SHP77 (cell line): ENCODE data around the gene CSRP1.
A peak's percentile ranks its signal among the peaks of the same experiment; 100 is the strongest.

ENCODE experiments used
- DNase-seq, 2 experiments: peaks; one replicate each; lab custom pipeline; 2025; lab: John Stamatoyannopoulos, UW

Gene CSRP1

DNA sequence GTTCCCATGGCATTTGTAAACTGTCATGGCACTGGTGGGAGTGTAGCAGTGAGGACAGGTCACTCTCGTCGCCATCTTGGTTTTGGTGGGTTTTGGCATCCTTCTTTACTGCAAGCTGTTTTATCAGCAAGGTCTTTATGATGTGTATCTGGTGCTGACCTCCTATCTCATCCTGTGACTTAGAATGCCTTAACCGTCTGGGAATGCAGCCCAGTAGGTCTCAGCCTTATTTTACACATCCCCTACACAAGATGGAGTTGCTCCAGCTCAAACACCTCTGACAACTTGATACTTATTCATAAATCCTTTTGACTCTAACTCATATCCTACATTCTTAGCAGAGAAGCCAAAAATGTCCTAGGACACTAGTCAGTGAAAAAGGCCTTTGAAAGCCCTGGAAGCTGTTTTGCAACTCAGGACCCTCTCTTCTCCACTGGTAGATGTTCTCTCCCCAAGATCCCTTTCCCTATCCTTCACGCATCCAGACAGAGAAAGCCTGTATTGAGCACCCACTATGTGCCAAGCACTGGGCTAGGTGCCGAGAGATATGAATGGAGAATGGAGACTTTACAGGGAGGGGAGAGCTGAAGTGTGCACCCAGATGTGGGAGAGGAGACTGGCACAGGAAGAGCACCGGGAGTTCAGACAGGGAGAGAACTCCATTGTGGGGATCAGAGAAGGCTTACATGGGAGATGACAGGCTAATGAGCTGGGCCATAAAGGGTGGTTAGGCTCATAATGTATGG is 6.7 kb upstream of the CSRP1 start:
- DNase-seq = no peak

DNA sequence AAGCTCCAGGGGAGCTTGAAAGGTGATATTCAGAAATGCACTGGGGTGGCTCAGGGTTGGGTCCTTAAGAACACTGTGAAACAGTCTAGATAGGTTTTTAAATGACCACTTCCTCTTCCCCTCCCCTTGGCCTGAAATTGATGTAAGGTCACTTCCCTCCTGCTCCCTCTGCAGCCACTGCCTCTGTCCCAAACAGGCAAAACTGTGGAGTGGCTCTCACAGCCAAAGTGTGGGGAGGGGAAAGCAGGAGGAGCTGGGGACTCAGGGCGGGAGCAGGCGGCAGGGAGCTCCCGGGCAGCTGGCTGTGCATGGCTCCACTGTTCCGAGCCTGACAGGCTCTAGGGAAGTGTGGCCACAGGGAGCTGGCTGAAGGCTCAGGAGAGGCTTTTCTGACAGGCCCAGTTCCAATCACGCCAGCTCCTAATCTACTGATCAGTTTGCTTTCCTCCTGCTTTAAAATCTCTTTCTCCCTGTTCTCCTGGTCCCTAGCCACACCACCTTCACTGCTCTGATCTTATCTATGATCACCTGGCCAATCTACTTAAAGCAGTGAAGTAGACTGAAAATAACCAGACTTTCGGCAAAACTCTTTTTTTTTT is 5.1 kb upstream of the CSRP1 start:
- DNase-seq = peak; percentile 26 to 52

DNA sequence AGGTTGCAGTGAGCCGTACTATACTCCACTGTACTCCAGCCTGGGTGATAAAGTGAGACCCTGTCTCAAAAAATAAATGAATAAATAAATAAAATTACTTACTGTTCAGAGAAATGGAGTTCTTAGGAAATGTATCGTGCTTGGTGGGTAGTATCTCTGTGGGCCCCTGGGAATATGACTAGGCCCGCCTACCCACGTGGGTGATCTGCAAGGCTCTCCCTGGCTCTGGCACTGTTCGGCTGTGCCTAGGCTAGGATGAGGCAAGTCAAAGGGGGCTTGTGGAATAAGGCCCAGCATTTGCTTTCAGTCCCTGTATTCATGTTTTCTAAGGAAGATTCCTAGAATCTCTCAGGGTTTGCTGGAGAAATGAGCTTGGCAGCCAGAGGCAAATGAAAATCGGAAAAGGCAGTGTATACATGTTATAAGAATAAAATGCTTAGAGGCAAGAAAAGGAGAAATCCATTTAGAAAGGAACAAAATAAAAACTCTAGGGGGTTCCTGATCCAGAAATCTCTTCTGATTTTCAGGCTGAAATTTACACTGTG is 4.5 kb upstream of the CSRP1 start:
- DNase-seq = no peak

DNA sequence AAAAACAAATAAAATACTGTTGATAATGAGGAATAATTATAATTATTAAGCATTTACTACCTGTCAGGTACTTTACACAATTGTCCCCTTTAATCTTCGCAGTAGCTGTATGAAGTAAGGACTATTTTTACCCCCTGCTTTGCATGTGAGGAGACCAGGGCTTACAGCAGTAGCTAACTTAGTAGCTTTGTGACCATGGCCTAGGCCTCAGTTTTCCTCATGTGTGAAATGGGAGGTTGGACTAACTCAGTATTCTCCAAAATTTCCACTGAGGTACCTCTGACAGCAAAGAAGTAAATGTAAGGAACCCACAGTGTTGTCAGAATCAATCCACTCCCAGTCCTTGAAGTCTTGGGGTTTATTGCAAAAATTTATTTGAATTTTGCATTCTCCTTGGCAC is 3.8 kb upstream of the CSRP1 start:
- no peak for DNase-seq

DNA sequence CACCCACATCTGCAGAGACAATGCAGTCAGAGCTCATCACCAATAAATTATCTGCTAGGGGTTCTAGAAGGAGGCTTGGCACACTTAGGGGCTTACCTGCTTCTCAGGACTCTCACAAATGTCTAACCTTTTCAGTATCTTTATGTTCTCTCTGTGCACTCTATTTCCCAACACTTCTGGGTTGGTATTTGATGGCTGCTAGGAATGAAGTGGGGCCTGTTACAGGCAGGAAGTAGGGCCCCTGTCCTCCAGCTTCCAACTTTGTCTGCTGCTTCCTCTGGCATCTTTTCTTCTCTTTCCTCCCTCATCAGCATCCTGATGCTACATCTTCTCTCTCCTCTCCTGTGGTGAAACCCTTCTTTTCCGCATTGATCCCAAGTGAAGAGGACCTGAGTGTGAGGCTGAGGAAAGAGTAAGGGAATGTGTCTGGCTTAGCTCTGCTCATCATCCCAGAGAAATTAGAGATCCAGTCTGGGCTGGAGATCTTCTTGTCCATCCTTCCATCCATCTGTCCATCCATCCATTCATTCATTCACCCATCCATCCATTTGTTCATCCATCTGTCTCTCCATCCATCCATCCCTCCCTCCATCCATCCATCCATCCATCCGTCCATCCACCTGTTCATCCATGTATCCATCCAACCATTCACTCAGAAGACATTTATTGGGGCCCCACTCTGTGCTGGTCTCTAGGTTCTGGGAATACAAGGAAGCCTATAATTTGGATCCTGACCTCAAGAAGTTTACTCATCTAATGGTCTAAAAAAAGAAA is 2.9 kb upstream of the CSRP1 start:
- no peak for DNase-seq

DNA sequence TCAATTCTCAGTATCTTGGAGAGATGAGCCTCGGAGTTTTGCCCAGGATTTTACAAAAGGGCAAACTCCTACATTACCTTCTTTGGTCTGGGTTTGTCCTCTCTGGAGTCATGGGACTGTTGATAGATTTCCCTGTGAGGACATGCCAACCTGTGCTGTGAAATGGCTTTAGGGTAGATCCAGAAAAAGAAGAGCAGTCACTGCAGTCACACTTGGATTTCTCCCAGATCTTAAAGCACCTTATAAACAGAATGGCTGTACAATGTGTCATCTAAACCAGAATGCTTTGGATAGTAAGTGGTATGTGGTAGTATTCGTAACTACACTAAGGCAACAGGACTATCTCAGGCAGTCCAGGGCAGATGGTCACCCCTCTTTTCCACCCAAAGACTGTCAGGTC is 1.9 kb upstream of the CSRP1 start:
- no peak for DNase-seq

DNA sequence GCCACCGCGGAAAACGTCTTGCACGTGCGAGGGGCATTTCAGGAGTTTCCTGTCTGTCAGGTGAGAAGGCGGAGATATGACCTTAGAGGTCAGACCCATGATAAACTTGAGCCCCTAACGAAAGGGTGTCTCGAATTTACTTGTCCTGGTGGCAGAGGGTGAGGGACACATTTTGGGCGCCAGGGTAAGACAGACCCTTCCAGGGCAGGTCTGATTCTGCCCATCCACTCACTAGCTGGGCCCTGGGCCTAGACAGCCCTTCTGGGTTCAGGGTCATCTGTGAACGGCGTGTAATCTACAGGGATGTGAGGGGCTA is 395 bp upstream of the CSRP1 start:
- no peak for DNase-seq

DNA sequence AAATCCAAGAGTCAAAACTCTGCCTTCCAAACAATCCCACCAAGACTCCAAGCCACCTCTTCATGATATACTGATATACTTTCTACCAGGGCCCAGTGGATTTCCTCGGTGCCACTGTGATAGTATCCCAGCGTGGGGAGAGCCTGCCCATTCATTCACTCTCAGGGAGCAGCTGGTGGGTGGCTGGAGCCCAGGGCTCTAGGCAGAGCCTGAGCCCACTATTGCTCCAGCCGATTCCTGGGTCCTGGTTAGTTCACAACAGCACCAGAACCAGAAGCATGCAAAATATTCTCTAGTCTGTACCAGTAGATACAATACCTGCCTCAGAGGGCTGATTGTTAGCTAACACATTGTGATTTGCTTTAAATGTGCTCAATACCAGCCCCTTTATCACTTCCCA is 831 bp downstream of the CSRP1 start:
- DNase-seq = peak in 1 of 2 experiments; percentile 1

DNA sequence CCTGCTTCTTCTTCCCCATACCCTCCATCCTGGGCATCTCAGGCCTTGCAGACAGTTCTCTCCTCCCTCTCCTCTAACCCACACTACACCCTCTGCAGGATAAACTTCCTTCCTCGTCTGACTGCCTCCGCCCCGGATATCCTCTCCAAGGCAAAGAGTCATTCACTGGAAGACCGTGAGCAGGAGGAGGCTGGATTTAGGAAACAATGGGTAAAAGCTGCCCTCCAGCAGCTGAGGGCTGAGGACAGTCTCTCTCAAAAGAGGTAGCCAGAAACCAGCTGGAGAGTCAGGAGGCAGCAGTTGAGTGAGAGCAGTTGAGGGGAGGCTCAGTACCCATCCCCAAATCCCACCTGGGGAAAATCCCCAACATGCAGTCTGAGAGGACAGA is 1.4 kb downstream of the CSRP1 start:
- peak; percentile 39 to 40 for DNase-seq

DNA sequence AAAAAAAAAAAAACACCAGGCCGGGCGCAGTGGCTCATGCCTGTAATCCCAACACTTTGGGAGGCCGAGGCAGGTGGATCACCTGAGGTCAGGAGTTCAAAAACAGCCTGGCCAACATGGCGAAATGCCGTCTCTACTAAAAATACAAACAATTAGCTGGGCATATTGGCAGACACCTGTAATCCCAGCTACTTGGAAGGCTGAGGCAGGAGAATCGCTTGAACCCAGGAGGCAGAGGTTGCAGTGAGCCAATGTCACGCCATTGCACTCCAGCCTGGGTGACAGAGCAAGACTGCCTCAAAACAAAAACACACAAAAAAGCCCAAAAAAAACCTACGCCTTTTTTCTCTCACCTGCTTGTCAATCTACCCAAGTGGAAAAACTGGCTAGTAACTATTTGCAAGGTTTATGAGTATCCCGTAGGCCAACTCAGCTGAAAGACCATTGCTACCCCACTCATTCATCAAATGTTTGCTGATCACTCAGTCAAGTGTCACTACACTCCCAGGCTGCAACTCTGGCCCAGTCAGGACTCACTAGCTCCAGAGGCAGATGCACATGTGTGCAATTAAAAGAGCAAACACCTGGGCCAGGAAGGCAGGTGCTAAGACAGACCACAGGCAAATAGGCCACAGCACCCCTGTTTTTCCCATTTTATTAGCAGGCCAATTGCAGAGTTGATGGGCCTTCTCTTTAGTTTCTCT is 2.0 kb downstream of the CSRP1 start:
- DNase-seq = peak; percentile 20 to 41

DNA sequence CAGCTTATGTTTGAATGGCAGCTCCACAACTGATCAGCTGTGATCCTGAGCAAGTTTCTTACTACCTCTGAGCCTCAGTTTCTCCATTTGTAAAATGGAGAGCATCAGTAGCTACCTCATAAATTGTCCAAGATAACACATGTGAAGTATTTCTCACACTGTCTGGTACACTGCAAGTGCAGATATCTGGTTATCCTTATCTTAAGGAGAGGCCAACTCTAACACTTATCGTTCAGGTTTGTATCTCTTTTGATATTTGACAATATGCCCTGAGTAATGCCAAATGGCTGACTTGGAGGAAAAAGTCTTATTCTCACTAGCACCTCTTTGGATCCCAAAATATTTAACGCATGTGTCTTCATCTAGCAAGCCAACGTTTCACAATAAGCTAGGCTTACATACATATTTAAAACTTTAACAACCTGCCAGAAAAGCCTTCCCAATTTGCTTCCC is 2.7 kb downstream of the CSRP1 start:
- DNase-seq = no peak

DNA sequence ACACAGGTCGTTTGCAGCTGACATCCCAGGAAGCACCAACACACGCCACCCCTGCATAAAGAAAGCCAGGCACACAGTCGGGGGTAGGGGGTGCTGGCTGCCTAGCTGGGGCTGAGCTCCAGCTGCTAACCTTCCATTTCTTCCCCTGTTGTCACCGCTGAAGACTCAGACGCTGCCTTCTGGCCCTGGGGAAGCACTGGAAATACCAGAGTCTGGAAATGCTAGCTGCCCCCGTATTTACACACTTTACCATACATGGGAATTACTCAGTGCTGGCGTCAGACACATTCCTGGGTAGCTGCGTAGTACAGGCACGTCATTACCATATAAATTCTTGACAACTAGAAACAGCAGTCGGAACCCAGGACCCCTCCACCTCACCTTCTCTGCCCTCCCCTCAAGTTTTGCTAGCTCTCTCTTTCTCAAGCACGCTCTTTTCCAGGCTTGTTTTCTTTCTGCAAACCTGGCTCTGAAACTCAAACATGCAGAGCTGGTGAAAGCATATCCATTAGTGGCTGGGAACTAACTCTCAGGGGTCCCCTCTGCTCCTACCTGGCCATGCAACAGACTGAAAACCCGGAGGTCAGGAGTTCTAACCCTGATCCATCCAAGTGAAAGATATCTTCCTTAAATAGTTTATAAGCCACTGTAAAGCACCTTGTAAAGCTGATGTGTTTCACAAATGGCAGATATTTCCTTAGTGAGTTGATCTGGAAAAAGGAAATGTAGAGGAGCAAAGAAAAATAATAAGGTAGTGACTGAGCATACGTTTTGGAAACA is 3.3 kb downstream of the CSRP1 start:
- peak; percentile 23 to 26 for DNase-seq

DNA sequence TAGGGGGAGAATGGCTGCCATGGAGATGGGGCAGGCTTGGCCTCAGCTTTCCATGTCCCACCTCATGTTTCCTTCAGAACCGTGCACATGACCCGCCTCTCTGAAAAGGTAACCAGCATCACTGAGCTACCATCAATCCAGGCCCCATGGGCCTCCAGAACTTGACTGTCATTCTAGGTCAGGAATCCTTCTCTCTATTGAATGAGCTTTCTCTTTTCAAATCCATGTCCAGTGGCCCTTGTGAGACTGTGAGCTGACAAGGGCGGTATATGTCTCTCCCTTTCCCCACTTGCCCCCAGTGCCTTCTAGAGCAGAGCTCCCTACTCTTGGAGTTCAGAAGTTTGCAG is 4.4 kb downstream of the CSRP1 start:
- peak in 1 of 2 experiments; percentile 35 for DNase-seq

DNA sequence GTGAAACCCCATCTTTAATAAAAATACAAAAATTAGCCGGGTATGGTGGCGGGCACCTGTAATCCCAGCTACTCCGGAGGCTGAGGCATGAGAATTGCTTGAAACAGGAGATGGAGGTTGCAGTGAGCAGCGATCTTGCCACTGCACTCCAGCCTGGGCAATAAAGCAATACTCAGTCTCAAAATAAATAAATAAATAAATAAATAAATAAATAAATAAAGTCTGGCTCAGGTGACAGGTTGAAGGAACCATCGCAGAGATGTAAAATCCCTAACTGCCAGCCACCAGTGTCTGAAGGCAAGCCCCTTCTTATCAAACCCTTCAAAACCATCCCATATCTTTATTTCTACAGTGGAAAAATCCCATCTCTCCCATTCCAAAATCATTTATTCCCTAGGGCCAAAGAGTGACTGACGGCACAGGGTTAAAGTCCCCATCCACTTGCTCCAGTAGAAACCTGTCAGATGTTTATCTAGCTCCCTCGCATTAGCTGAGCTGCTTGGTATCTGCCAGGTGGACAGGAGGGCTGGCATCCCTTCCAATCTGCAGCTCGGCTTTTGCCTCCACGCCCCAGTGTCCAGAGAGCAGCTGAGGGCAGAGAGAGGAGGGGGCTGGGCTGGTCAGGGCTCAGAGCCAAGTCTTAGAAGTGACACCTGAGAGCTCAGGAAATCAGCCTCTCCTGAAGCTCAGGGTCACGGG is 5.0 kb downstream of the CSRP1 start:
- peak; percentile 55 to 79 for DNase-seq

DNA sequence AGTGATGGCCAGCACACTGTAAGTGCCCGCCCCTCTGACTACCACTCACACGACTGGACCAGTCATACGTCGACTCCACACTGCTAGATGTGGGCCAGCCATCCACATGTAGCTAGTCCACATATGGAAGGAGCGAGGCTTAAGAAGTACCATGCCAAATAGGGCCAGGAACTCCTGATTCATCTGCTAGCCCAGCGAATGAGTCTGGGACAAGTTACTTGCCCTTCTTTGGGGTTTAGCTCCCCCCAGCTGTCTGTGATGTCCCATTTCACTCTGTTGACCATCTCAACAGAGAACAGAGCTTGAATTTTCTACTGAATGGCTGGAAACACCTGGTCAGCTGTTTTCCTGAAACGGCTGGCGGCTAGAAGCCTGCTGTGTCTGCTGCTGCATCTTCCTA is 5.8 kb downstream of the CSRP1 start:
- no peak for DNase-seq

DNA sequence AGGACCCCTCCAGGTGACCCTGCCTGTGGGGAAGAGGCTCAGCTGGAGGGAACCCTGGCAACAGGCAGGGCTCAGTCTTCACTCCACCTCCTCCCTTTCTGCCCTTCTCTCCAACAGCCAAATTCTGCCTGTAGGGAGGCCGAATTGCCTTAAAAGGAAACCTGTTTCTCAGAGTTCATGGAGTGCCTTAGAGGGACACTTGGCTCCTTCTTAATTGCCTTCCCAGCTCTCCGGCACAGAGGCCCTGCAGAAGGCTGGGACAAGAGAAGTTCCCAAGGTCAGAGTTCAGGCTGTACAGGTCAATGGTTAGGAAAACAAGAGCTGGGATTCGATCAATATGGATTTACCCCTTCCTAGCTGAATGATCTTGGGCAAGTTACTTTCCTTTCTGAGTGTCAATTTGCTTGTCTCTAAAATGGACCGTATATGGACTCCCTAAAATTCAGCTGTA is 6.2 kb downstream of the CSRP1 start:
- no peak for DNase-seq

DNA sequence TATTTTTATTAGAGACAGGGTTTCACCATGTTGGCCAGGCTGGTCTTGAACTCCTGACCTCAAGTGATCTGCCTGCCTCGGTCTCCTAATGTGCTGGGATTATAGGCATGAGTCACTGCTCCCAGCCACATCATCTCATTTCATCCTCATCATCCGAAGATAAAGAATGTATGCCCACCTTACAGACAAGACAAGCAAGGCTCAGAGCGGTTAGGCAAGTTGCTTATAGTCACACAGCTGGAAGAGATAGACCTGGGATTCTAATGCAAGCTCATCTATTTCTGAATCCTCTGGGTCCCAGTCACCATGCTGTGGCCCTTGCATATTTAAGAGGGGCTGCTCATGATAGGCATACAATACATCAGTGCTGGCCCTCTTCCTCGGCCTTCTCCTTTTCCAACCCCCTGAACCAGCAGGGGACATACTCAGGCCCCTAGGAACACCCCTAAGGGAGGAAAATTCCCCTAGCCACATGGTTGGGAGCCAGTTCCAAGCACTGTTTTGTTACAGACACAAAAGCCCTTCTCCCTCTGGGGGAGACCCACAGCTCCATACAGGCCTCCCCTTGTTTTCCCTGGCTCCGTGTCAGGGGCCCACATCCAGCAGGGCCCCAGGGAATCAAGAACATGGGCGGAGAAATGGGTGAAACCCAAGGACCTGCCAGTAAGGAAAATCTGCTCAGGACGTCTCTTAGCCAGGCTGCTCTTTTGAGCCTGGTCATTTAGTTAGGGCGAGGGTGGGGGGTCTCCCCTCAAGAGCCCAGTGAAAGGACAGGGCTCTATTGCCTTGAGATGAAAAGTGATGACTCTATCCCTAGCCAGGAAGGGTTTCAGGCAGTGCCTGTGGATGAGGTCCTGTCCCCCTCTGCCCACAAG is 6.9 kb downstream of the CSRP1 start:
- DNase-seq = no peak

DNA sequence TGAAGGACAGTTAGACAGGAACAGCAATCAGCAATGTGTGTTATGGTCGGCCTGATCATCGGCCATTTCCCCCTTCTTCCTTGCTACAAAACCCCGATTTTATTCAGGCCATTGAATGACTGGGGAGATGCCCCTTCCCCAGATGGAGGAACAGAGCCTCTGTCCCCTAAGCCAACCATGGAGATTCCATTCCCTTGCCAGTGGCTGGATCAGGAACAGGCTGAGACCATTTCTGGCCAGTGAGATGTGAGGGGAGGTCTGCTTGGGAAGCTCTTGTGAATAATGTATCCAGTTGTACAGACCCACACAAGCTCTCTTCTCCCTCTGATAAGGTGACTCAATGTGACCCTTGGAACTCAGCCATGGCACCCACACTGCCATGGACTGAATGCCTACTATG is 7.7 kb downstream of the CSRP1 start:
- no peak for DNase-seq

DNA sequence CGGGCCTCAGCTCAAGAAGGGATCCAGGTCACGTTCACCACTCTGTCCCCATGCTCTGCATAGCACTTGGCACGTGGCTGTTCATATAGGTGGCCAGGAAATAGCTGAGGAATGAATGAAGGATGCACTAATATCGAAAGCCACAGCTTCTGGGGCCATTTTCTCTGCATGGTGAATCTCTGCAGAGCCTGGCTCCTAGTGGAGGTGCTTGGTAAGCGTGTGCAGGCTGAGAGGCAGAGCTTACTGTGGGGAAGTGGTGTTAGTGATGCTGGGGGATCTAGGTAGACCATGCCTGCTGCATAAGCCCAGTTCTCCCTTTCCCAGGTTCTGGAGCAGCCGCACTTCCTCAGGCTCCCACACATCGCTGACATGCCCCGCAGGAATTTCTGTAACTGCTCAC is 8.3 kb downstream of the CSRP1 start:
- no peak for DNase-seq

DNA sequence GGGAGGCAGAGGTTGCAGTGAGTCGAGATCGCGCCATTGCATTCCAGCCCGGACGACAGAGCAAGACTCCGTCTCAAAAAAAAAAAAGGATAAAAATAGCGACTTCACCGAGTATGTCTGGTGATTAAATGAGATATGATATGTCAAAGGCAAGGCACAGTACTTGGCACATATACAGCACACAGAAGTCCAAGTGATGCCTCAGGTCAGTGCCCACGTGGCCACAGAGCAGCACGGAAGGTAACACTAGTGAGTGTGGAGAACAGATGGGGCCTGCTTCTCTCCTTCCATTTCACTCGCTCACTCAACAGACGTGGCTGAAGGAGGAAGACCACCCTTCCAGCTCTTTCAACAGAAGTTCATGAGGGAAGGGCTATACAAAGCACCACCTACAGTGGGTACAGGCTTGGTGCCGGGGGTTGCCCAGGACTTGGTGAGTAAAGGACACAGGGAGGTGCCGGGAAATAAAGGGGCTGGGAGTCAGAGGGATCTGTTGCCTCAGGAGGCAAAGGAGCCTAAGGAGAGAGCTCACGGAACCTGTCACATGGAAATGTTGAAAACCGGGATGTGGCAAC is 8.9 kb downstream of the CSRP1 start:
- no peak for DNase-seq
